NCI-H526 treated with DMSO at 0.1 percent for 48 hours (cell line): ENCODE results near the gene NUP210.

Experiments
- DNase-seq: peaks from one replicate; lab custom pipeline; 2025; lab: John Stamatoyannopoulos, UW

Gene NUP210

GRCh38 chr3:13323822-13324221, 96.3 kb downstream of the NUP210 start:
- DNase-seq: no peak

GRCh38 chr3:13322324-13322723, 97.8 kb downstream of the NUP210 start:
- DNase-seq: no peak

- no peak for DNase-seq
Measured at GRCh38 chr3:13319564-13320220, 100.4 kb downstream of the NUP210 start.

GRCh38 chr3:13318626-13319470, 101.3 kb downstream of the NUP210 start:
- DNase-seq: no peak

DNA sequence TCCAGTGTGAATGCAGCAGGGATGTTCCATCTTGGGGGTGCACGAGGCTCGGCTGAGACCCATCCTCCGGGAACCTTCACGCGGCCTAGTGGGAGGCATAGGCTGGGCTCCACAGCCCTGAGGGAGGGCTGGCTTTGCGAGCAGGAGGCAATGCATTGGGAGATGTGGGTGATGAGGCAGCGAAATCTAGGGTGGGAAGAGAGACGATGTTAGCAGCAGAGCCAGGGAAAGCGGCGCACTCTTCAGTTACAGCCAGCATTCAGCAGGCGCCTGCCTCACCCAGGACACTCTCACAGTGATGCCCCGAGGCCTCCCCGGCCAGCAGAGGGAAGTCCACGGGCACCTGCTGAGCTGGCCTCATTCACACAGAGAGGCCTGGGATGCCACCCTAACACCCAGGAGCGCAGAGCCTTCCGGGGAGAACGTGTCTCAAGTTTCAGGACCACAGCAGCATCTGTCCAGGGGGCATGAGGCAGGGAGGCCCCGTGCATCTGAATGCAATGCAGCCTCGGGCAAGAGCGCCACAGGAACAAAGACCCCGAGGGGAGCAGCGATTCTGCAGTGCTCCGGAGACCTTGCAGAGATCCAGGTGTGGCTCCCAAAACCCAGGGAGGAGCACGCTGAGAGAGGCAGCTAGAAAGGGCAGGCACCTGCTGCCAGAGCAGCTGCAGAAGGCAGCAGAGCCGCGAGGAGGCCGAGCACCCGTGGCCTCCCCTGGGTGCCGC, 102.4 kb downstream of the NUP210 start:
- no peak for DNase-seq

DNA sequence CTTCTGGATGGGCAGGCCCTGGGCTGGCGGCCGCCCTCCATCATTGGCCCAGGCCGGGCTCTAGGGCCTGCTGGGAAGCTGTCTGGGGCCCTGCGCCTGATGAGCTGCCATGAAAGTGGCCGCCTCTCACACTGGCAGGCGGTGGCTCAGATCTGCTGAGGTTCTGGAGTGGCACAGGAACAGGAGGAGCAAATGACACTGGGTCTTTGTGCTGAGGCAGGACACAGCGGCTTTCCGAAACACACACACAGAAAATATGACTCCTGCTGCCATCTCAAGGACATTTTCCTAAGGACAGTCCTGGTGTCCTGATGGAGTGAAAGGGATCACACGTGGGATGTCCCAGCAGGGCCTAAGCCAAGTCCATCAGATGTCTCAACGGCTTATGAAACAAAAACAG, 103.5 kb downstream of the NUP210 start:
- DNase-seq: no peak

DNA sequence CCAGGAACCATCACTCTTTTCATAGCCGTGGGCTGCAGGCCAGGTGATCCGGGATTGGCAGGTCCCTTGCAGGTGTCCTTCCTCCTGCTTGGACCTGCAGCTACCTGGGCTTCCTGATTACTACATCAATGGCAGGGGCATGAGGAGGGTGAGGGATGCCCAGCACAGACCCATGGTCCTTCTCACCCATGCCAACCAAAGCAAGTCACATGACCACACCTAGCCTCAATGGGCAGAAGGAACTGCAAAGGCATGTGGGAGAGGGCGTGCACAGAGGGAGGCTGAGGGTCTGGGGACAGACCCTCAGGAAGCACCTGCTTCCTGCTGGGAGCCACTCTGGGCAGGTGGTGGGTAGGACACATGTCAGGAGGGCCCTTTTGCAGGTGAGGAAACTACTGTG, 105.2 kb downstream of the NUP210 start:
- DNase-seq: no peak

DNA sequence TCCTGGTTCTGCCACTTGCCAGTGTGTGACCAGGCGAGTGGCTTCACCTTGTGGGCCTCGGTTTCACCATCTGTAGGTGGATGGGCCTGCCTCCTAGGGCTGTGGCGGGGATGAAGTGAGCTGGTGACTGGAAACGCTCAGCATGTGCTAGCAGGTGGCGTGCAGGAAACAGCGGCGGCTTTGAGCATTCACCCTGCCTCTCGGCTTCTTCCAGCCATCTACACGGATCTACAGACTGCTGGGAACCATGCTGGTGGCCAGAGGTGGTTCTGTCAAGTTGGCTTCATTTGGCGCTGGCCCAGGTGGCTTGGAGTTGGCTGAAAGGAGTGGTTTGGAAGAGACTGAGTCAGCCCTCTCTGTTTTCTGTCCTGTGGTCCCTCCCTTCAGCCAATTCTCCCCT, 106.3 kb downstream of the NUP210 start:
- no peak for DNase-seq

- DNase-seq: no peak
Measured at GRCh38 chr3:13309004-13309403, 111.1 kb downstream of the NUP210 start.

DNA sequence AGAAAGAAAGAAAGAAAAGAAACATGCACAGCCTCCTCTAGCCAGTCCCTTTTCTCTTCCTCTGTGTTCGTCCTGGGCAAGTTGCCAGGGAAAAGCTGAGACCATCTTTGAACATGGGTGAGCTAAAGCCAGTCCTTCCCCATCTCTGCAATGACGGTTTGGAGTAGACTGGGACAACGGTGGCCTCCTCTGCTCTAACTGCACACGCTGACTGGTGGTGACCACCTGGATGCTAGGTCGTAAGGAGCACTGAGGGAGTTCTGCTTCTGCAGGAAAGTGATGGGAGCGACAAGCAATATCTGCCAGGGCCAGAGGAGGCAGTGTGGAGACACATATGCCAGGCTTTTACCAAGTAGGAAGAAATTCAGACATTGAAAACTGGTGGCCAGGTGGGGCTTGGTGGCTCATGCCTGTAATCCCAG, 111.7 kb downstream of the NUP210 start:
- DNase-seq: peak; percentile 40

GRCh38 chr3:13307041-13307440, 113.1 kb downstream of the NUP210 start:
- DNase-seq: no peak

DNA sequence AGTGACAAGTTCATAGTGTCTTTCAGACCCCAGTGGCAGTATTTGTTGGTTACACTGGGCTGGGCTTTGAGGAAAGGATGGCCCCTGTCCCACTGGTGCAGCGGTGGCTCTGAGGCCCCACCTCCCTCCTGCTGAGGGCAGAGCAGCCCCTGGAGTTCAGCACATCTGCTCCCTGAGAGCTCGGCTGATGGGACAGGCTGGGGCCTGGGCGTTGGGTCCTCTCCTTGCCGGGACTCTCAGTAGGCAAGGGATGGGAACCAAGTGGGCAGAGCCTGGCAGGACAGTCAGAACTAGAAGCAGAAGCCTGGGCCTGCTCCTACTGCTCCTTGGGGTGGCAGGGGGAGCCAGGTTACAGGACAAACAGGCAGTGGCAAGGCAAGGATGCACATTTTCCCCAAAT, 114.5 kb downstream of the NUP210 start:
- no peak for DNase-seq

DNA sequence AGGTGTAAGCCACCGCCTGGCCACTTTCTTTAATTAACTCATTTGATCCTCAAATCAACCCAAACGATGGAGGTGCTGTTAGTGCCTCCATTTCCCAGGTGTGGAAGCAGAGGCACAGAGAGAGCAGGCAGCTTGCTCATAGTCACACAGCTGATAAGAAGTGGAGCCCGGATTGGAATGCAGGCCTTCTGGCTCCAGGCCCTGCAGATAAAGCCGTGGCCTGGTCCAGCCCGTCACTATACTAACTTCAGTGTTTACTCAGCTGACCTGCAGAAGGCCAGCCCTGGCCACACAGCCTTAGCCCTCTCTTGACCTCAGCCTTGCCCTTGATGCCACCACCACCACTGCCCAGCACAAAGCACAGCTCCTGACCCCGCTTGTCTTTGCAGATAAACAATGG, 116.7 kb downstream of the NUP210 start:
- no peak for DNase-seq

DNA sequence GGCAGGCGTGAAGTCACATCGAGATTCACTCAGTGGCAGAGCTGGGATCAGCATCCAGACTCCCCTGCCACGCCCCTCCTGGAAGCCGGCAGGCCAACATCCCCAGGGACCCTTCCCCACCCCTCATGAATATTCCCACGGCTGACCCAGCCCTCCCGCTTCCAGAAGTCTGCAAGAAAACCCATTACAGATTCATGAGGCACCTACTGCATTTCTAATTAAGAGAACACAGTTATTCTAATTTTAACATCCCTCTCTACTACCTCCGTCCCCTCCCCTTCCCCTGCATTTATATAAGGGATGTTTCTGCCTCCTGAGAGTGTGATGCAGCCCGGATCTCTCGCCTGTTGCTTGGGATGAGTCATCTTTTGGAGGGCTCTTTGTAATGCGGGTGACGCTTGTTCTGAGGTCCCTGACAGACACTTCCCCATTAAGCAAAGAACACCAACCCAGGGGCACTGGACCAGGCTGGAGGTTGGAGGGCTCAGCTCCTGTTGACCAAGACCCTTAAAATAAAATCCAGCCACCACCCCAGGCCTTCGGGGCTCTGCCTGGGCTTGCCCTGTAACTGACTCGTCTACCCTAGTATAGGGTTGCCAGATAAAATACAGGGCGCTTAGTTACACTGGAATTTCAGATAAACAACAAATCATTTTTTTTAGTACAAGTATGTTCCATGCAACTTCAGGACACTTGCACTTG, 118.7 kb downstream of the NUP210 start:
- DNase-seq: peak; percentile 95

- peak; percentile 74 for DNase-seq
Measured at GRCh38 chr3:13300546-13301285, 119.4 kb downstream of the NUP210 start.

GRCh38 chr3:13299531-13300155, 120.5 kb downstream of the NUP210 start:
- DNase-seq: no peak

GRCh38 chr3:13296662-13297061, 123.5 kb downstream of the NUP210 start:
- DNase-seq: no peak

DNA sequence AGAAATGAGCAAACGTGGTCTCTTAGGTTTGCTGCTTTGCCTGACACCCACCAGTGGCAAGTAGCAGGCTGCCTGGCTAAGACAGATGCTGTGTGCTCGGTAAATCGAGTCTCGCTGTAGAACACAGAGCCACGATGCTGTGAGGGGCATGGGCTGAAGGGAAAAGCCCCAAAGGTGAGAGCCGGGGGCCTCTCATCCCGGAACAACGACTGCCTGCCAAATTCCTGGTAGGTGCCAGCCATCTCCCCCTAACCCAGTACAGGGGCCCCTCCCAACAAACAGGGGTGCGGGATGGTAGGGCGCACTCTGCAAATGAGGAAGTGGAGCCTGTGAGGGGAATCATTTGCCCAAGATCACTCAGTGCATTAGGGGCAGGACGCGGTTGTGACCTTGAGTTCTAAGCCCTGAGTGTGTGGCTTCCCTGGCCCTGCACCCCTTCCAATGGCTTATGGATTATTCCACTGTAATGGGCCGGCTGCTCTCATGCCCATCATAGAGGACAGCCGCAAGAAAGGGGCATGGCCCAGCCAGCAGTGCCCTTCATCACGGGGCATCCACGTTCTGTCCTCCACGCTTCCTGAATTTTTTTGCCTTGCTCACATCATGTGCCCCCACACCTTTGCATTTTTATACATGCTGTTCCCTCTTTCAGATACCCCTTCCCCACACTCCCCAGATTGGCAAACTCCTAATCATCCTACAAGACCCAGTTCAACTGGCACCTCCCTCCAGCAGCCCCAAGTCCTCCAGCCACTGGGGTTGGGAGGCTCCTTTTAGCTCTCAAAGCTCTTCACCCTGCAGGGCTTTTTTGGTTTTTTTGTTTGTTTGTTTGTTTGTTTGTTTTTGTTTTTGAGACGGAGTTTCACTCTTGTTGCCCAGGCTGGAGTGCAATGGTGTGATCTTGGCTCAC, 125.4 kb downstream of the NUP210 start:
- no peak for DNase-seq

DNA sequence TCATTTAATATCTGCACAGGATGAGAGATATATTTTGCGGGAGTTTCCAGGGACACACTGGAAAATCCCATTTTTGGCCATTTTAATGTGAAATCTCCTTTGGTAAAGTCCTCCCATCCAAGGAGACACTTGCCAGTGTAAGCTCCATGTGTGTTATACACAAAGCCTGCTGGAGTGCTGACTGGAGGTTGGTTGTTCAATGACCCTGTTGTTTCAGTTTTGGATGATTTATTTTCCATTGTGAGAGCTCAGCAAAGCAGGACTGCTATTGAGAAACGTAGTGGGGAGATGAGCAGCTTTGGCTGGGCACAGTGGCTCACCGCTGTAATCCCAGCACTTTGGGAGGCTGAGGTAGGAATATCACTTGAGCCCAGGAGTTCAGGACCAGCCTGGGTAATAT, 127.7 kb downstream of the NUP210 start:
- DNase-seq: peak; percentile 6

GRCh38 chr3:13290941-13291340, 129.2 kb downstream of the NUP210 start:
- no peak for DNase-seq
